HepG2 (cell line): ENCODE data around the gene LRRC73. TPM values are rescaled to one million over a fixed set of nuclear protein-coding genes. Genes with fewer than 3 reads are reported as not detected.

Experiments used
- BCL6 ChIP-seq: IDR thresholded peaks from 2 replicates; pipeline ENCODE4 v1.6.1; 2016; ENCODE audit warnings: missing genetic modification reagents, missing compliant biosample characterization
- CAMTA2 ChIP-seq: sonication (generic); formaldehyde crosslinking; IDR thresholded peaks from 2 replicates; pipeline ENCODE4 v1.4.0; 2020; ENCODE audit warnings: mild to moderate bottlenecking, missing genetic modification reagents, borderline replicate concordance
- CCAR2 ChIP-seq: fragments of 200-400 bp; formaldehyde crosslinking; optimal IDR thresholded peaks from 2 replicates; pipeline ENCODE3; 2018; ENCODE audit warnings: low read depth, mild to moderate bottlenecking, low read length, moderate library complexity
- ERF ChIP-seq: IDR thresholded peaks from 2 replicates; pipeline ENCODE4 v1.6.1; 2018; ENCODE audit warnings: missing biosample characterization, missing genetic modification reagents
- ETV6 ChIP-seq: sonication (generic); formaldehyde crosslinking; conservative IDR thresholded peaks from 2 replicates; pipeline ENCODE4 v1.4.0; 2020; ENCODE audit warnings: missing genetic modification reagents
- FOXC1 ChIP-seq: sonication (generic); formaldehyde crosslinking; IDR thresholded peaks from 2 replicates; pipeline ENCODE4 v1.8.0; 2022; ENCODE audit warnings: mild to moderate bottlenecking, missing genetic modification reagents, borderline replicate concordance
- GATAD1 ChIP-seq: IDR thresholded peaks from 2 replicates; pipeline ENCODE4 v1.6.1; 2016; ENCODE audit warnings: missing genetic modification reagents, missing compliant biosample characterization
- GTF2F1 ChIP-seq: fragments of 150-350 bp; IDR thresholded peaks from 2 replicates; pipeline ENCODE4 v1.6.1; 2014; ENCODE audit warnings: low read length
- KLF16 ChIP-seq, 2 experiments: sonication (generic) in 1 of 2; formaldehyde crosslinking in 1 of 2; IDR thresholded peaks; 2 replicates each; pipeline versions ENCODE4 v1.6.1 to v1.8.0; 2016 to 2023; ENCODE audit warnings: missing genetic modification reagents in 2 of 2, missing compliant biosample characterization in 1 of 2
- KMT2B ChIP-seq: IDR thresholded peaks from 2 replicates; pipeline ENCODE4 v1.6.1; 2016; ENCODE audit warnings: missing genetic modification reagents, missing compliant biosample characterization
- MLX ChIP-seq: IDR thresholded peaks from 2 replicates; pipeline ENCODE4 v1.6.1; 2016
- MTF2 ChIP-seq: sonication (generic); formaldehyde crosslinking; IDR thresholded peaks from 2 replicates; pipeline ENCODE4 v1.5.0; 2020; ENCODE audit warnings: missing genetic modification reagents, borderline replicate concordance
- MXI1 ChIP-seq: IDR thresholded peaks from 3 replicates; pipeline ENCODE4 v1.6.1; 2012; ENCODE audit warnings: low read depth, low read length, inconsistent platforms, borderline replicate concordance
- MYPOP ChIP-seq: sonication (generic); formaldehyde crosslinking; IDR thresholded peaks from 2 replicates; pipeline ENCODE4 v1.8.1; 2023; ENCODE audit warnings: mild to moderate bottlenecking, moderate library complexity, missing genetic modification reagents
- RBM39 ChIP-seq: fragments of 200-400 bp; formaldehyde crosslinking; IDR thresholded peaks from one replicate; pipeline ENCODE4 v1.6.1; 2018; ENCODE audit warnings: antibody characterized with exemption, mild to moderate bottlenecking, low read depth, low read length; ENCODE audit not compliant: poor library complexity, severe bottlenecking
- TAF1 ChIP-seq: sonication (generic); formaldehyde crosslinking; IDR thresholded peaks from 2 replicates; pipeline ENCODE4 v1.4.0; 2020; ENCODE audit warnings: missing genetic modification reagents
- TCF7 ChIP-seq: sonication (generic); IDR thresholded peaks from 2 replicates; pipeline ENCODE4 v1.6.1; 2016; ENCODE audit warnings: antibody characterized with exemption, low read depth
- ZFX ChIP-seq: sonication (generic); formaldehyde crosslinking; IDR thresholded peaks from 2 replicates; pipeline ENCODE4 v1.4.0; 2020; ENCODE audit warnings: mild to moderate bottlenecking, low read depth, missing genetic modification reagents, moderate library complexity
- ZNF567 ChIP-seq: sonication (generic); formaldehyde crosslinking; IDR thresholded peaks from 2 replicates; pipeline ENCODE4 v1.8.1; 2023; ENCODE audit warnings: mild to moderate bottlenecking, missing genetic modification reagents, borderline replicate concordance
- ZNF704 ChIP-seq: sonication (generic); formaldehyde crosslinking; IDR thresholded peaks from 2 replicates; pipeline ENCODE4 v1.8.1; 2023; ENCODE audit warnings: mild to moderate bottlenecking, inconsistent platforms, moderate library complexity, missing genetic modification reagents, borderline replicate concordance
- ZNF773 ChIP-seq: sonication (generic); formaldehyde crosslinking; IDR thresholded peaks from 2 replicates; pipeline ENCODE4 v1.4.0; 2020; ENCODE audit warnings: missing genetic modification reagents, borderline replicate concordance
- ZNF788 ChIP-seq: sonication (generic); formaldehyde crosslinking; IDR thresholded peaks from 2 replicates; pipeline ENCODE4 v1.5.0; 2020; ENCODE audit warnings: mild to moderate bottlenecking, missing genetic modification reagents, borderline replicate concordance
- polyA plus RNA-seq, 8 experiments: library from polyadenylated mRNA; depleted of rRNA in 3 of 8; stranded (reverse) in 7 of 8; unstranded in 1 of 8; fragments of >200 nt; fragmentation: Illumina TruSeq in 4 of 8; extraction: Trizol in 4 of 8; gene quantifications; 2 replicates each; pipeline versions ENCODE4 v1.2.1 to v1.2.3, GENCODE V29; 2011 to 2016; ENCODE audit warnings: low read depth in 4 of 8, missing spikeins in 1 of 8, mixed read lengths in 1 of 8; ENCODE audit not compliant: insufficient read depth in 1 of 8
- total RNA-seq, 5 experiments: library from RNA; depleted of rRNA; stranded (reverse); fragments of >200 nt; fragmentation: Illumina TruSeq; extraction: Trizol; gene quantifications; 2 replicates each; pipeline ENCODE4 v1.2.3, GENCODE V29; 2016; ENCODE audit warnings: low read depth in 1 of 5
- TF ChIP-seq, protein P1 (sequence below): sonication (generic); formaldehyde crosslinking; IDR thresholded peaks from 2 replicates; pipeline ENCODE4 v1.4.0; 2020; ENCODE audit warnings: missing genetic modification reagents
- TF ChIP-seq, protein P2 (sequence below): sonication (generic); formaldehyde crosslinking; IDR thresholded peaks from 2 replicates; pipeline ENCODE4 v1.8.0; 2022; ENCODE audit warnings: mild to moderate bottlenecking, missing genetic modification reagents

LRRC73 gene
- total and polyA plus RNA-seq, 2 of the 13 experiments (the other 11 are each of a cell fraction or from before 2014, with no cell fraction given), result 0.11 to 0.12 TPM

- TF ChIP-seq, protein P1, sequence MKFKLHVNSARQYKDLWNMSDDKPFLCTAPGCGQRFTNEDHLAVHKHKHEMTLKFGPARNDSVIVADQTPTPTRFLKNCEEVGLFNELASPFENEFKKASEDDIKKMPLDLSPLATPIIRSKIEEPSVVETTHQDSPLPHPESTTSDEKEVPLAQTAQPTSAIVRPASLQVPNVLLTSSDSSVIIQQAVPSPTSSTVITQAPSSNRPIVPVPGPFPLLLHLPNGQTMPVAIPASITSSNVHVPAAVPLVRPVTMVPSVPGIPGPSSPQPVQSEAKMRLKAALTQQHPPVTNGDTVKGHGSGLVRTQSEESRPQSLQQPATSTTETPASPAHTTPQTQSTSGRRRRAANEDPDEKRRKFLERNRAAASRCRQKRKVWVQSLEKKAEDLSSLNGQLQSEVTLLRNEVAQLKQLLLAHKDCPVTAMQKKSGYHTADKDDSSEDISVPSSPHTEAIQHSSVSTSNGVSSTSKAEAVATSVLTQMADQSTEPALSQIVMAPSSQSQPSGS (CRISPR knock-in tag), result 0 out of 2 replicates have a peak, but pooled peaks have one; percentile 17
- TF ChIP-seq, protein P2, sequence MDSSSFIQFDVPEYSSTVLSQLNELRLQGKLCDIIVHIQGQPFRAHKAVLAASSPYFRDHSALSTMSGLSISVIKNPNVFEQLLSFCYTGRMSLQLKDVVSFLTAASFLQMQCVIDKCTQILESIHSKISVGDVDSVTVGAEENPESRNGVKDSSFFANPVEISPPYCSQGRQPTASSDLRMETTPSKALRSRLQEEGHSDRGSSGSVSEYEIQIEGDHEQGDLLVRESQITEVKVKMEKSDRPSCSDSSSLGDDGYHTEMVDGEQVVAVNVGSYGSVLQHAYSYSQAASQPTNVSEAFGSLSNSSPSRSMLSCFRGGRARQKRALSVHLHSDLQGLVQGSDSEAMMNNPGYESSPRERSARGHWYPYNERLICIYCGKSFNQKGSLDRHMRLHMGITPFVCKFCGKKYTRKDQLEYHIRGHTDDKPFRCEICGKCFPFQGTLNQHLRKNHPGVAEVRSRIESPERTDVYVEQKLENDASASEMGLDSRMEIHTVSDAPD, result no peak
- no peak for TF ChIP-seq ETV6 (CRISPR knock-in tag)
- 0 out of 2 replicates have a peak, but pooled peaks have one; percentile 15 for TF ChIP-seq TAF1 (CRISPR knock-in tag)
- peak; percentile 98; the same call in 2 of the 3 replicates for TF ChIP-seq MXI1
- peak; percentile 87 for TF ChIP-seq RBM39
- TF ChIP-seq FOXC1, result peak; percentile 47
- no peak for TF ChIP-seq KMT2B (CRISPR knock-in tag)
- no peak for TF ChIP-seq MYPOP (CRISPR knock-in tag)
- peak; percentile 74 for TF ChIP-seq ZFX (CRISPR knock-in tag)
- TF ChIP-seq ZNF788 (CRISPR knock-in tag), result peak; percentile 83; the same call in 1 of the 2 replicates
- TF ChIP-seq MLX, result no peak
- no peak for TF ChIP-seq ZNF773 (CRISPR knock-in tag)
- peak; percentile 39; the same call in 1 of the 2 replicates for TF ChIP-seq BCL6 (CRISPR knock-in tag)
- TF ChIP-seq MTF2, result no peak
- TF ChIP-seq ZNF567, result peak; percentile 91; the same call in 1 of the 2 replicates
- TF ChIP-seq ZNF704 (CRISPR knock-in tag), result 0 out of 2 replicates have a peak, but pooled peaks have one; percentile 62
- peak in 1 of 2 experiments; percentile 54; a peak in 2 of 4 replicates for TF ChIP-seq KLF16 (CRISPR knock-in tag; IDR thresholded peaks at IDR 0.05)
- TF ChIP-seq CAMTA2 (CRISPR knock-in tag), result no peak
- TF ChIP-seq GATAD1 (CRISPR knock-in tag), result 0 out of 2 replicates have a peak, but pooled peaks have one; percentile 14
- TF ChIP-seq TCF7, result no peak
- 0 out of 2 replicates have a peak, but pooled peaks have one; percentile 50 for TF ChIP-seq ERF
- no peak for TF ChIP-seq CCAR2
- no peak for TF ChIP-seq GTF2F1
Observed at GRCh38 chr6:43509984-43510826, at the start of gene LRRC73 (continued).
